Hepatocyte (in vitro differentiated cells): ENCODE measurements around the gene RNF222.

Experiments
- EZH2 ChIP-seq: fragments of 200-600 bp; sonication (generic); IDR thresholded peaks from 2 replicates; pipeline ENCODE4 v1.6.1; 2016; ENCODE audit warnings: antibody characterized with exemption, mild to moderate bottlenecking, borderline replicate concordance
- TF ChIP-seq, protein P1 (sequence below): fragments of 200-600 bp; sonication (generic); IDR thresholded peaks from 2 replicates; pipeline ENCODE4 v1.5.1; 2016; ENCODE audit warnings: antibody characterized with exemption, mild to moderate bottlenecking; ENCODE audit not compliant: poor library complexity

DNA sequence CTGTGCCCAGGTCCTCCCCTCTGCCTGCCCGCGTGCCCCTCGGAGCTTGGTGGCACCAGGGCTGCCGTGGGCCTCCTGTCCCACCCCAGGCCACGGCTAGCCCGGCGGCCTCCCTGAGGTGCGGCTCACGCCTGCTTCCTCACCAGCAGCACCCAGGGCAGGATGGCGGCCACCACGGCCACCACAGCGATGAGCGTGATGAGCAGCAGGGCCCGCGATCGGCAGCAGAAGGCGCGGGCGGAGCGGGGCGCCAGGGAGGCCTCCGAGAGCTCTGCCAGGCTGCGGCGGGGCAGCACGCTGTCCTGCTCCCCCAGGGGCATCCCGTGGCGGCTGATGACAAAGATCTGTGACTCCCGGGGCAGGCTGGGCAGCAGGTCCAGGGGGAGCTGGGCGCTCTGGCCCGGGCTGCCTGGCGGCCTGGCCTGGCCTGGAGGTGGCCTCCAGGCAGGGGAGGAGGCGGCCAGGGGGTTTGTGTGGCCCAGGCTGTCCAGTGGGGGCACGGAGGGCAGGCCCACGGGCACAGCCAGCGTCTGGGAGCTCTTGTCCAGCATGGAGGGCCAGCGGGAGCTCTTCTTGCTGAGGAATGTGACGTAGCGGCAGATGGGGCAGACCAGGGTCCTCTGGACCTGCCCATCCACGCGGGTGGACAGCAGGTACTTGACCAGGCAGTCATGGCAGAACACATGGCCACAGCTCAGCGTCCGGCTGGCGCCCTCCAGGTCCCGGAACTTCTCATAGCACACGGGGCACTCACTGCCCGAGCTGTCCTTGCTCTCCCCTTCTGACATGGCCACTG, 4.8 kb downstream of the RNF222 start:
- TF ChIP-seq, protein P1, sequence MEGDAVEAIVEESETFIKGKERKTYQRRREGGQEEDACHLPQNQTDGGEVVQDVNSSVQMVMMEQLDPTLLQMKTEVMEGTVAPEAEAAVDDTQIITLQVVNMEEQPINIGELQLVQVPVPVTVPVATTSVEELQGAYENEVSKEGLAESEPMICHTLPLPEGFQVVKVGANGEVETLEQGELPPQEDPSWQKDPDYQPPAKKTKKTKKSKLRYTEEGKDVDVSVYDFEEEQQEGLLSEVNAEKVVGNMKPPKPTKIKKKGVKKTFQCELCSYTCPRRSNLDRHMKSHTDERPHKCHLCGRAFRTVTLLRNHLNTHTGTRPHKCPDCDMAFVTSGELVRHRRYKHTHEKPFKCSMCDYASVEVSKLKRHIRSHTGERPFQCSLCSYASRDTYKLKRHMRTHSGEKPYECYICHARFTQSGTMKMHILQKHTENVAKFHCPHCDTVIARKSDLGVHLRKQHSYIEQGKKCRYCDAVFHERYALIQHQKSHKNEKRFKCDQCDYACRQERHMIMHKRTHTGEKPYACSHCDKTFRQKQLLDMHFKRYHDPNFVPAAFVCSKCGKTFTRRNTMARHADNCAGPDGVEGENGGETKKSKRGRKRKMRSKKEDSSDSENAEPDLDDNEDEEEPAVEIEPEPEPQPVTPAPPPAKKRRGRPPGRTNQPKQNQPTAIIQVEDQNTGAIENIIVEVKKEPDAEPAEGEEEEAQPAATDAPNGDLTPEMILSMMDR, result no peak
- no peak for TF ChIP-seq EZH2
